HL-60/S4 treated with retinoic acid at 250 ng/mL for 4 days and 3 days (cell line): ENCODE data around the gene FADS1.

Experiments used
- in situ Hi-C: fragments of 300-500 bp; cut with MboI; formaldehyde crosslinking; loops from 2 replicates; pipeline ENCODE4 v1.7.0; 2022; ENCODE audit warnings: low sequenced_read_pairs

FADS1 gene

DNA sequence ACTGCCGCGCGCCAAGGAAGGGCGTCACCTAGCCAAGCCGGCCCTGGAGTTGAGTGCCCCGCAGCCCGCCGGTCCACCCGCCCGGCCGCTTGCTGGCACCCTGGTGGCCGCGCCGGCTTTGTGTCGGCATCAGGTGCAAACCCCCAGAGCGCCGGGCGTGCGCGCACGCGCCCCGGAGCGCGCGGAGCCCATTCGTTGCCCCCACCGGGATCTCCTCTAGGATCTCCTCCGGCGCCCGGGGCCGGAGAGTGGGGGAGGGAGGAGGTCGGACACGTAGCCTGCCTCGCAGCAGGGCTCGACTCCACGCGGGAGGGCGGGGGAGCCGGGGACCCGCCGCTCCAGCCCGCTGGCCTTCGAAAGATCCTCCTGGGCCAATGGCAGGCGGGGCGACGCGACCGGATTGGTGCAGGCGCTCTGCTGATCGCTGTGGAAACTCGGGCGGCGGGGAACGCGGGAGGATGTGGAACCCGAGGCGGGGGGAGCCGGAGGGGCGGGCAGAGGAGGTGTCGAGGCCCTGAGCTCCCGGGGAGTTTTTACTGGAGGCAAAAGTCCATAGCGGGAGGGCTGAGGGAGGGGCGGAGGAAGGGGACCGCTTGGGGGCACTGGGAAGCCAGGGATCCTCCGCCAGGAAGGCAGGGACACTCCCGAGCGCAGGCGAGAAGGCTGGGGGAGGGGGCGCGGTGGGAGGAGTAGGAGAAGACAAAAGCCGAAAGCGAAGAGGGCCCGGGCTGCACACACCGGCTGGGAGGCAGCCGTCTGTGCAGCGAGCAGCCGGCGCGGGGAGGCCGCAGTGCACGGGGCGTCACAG is 11.0 kb upstream of the FADS1 start, which contains the start of gene FADS2:
Gene FADS2 (plus strand): TSS at position 730 of the 808 bp plus-strand sequence. CDS start 91 bp downstream, outside the sequence.
- in situ Hi-C loops: no loop called here

DNA sequence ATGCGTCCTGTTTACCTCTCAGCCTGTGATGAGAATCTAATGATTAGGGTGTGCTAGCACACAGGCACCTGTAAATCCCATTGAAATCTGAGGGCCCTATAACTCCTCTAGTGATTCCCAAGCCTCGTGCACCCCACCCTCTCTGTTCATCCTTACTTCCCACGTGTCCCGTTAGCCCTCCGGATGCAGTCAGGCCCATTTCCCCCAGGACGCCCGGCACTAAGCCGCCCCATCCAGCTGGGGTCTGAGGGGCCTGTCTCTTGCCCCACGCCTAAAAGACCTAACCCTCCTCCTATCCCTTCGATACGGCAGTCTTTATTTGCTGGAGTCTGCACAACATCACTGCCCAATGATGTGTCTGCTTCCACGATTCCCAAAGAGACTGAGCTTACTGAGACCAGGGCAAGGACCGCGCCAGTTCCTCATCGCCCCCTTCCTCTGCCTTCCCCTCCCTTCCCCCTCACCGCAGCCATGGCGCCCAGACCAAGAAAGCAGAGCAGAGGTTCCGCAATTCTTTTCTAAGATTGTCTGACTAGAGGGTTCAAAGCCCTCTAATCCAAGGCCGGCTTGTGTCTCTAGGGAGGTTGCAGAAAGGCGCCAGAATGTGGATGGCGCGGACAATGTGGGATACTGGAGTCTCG is 10.2 kb upstream of the FADS1 start:
- in situ Hi-C loops: no loop called here

DNA sequence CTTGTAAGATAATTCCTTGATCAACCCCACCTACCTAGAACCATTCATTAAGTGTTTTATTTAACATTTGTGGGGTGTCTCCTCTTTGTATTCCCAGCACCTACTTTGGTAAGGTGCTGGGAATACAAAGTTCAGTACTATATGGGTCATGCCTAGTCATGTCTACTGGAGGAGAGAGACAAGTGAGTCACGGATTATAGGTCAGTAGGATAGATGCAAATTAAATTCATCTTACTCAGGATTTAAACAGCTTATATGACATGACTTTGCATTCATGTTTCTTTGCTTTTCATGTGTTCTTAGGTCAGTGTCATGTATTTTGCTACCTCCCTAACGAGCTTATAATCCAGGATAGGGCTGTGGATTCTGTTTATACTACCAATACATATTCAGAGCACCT is 3.4 kb upstream of the FADS1 start:
- in situ Hi-C loops: no loop called here

DNA sequence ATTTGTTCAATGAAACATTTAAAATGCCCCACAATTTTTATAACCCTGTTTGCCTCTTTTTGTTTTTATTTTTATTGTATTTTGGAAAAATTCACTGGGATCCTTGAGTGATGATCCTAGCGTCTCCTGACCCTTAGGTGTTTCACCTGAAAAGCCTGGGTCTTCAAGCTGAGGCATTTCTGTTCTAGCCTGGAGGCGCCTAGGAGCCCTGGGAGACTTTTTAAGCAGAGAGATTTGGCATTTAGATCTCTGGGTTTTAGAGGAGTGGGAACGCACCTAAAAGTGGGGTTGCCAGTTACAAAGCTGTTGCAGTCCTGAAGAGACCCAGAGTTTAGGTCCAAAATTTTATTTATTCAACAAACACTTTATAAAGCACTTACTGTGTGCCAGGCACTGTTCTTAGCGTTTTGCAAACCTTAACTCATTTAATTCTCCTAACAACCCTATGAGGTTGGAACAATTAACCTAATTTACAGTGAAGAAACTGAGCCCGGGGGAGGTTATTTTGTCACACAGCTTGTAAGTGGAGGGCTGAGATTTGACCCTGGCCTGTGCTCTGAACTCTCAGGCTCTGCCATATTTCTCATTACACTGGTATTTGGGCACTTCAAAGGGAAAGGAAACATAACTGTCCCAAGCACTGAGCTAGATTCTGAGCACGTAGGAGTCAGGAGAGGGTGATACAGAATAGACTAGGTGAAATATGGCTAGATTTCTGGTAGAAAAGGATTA is 834 bp upstream of the FADS1 start:
- in situ Hi-C loops: no loop called here

DNA sequence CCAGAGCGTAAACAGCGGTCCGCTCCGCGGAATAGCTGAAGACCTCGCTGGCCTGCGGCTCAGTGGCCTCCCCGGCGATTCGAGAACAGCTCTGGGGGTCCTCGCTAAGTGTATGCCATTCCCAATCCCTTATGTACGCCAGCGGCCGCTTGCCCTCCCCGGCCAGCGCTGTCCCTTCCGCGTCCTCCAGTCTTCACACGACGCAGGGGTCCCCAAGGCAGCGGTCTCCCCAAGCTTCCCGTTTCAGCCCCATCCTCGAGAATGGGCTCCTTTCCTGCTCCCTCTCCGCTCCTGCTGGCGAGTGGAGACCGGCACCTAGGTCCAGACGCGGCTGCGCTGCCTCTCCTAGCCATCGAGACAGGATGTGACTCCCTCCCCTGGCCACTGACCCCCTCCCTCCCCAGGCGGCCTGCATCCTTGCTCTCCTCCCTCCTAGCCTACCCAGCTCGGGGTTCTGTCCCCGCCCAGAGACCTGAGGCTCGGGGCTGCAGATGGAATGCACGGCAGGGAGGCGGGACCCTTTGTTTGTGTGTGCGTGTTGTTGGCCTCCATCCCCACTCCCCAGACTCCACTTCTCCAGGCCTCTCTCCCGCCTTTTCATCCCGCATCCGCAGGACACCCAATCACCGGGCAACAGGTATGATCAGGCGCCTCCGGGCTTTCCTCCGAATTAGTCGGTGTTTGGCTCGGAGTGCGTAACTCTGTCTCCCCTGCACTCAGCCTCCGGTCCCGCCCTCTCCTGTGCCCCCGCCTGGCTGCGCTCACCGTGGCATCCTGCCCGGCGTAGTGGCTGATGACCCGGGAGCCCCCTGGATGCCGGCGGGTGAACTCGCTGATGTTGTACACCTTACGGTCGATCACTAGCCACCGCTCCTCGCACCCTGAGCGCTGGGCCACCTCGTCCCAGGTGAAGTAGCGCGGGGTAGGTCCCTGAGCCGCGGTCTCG is 740 bp downstream of the FADS1 start:
- in situ Hi-C loops: no loop called here

DNA sequence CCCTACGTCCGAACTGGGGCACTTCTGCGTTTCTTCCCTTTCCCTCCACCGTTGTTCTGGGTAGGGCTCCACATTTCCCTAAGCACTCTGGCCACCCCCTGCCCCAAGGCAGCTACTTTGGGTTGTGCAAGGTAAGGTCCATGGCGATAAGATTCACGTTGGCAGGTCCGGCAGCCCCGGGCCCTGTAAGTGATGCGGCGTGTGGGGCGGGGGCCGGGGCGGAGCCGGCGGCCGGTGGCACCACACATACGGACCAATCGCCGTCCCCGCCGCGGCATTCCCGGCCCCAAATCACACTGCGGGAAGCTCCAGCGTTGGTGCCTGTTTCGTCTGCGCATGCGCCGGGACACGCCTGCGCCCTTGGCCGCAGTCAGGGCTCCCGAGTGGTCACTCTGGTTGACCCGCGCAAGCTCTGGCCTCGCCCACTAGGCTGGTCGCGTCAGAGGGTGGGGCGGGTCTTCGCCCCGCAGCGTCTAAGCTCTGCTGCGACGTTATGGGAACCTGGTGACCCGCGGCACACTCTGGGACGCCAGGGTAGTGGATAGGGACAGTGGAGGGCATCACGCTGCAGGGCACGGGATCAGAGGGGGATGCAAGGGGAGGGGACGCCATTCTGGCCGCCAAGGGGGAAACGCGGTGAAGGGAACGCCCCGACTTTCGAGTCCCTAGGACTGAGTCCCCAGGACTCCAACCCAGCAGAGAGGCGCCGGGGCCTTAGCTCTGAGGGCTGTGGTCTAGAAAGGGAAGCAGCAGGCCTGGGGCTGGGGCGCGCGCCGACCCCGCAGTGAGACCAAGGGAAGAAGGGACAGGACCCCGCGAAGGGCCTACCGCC is 1.6 kb downstream of the FADS1 start:
- in situ Hi-C loops: no loop called here

DNA sequence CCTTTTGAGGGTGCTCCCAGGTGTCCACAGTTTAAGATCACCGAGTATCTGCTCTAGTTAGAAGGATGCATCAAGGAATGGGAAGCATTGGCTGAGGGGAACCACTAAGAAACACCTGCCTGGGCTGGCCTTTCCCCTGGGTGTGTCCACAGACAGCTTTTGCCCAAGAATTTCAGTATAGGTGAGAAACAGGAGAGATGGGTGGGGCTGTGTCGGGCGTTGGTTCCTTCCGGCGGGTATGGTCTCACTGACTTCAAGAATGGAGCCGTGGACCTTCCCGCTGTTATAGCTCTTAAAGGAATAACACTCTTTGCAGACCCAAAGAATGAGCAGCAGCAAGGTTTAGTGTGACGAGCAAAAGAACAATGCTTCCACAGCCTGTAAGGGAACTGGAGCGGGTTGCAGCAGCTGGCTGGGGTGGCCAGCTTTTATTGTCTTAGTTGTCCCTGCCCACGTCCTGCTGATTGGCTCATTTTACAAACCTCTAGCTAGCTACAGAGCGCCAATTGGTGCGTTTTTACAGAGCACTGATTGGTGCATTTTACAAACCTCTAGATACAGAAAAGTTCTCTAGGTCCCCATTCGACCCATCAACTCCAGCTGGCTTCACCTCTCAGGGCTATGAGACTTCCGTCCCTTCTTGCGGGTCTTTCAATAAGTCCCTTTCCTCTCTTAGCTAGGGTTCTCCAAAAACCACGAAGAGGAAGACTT is 2.4 kb downstream of the FADS1 start:
- in situ Hi-C loops: no loop called here

DNA sequence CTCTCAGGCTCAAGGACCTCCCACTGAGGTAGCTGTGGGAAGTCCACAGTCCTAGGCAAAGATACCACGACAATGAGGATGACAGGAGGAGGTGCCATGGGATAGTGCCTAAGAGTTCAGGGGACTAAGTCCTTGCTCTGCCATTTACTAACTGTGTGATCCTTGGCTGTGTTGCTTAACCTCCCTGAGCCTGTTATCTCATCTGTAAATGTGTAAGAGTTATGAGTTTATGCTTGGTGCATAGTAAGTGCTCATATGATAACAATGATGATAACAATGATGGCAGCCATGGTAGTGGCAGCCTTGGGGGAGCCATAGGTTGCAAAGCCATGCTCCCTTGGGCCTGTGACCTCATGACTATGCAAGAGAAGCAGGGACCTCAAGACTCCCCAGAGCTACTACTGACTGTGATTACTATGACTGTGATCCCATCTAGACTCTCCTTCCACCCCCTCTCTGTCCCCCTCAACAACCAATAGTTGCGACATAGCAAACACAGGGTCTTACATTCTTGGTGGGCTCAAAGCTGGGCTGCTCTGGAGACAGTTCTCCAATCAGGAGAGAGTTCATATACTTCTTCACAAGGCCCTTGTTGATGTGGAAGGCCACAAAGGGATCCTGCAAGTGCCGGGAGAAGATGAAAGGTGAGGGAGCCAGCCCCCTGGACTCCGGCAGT is 3.9 kb downstream of the FADS1 start:
- in situ Hi-C loops: no loop called here

DNA sequence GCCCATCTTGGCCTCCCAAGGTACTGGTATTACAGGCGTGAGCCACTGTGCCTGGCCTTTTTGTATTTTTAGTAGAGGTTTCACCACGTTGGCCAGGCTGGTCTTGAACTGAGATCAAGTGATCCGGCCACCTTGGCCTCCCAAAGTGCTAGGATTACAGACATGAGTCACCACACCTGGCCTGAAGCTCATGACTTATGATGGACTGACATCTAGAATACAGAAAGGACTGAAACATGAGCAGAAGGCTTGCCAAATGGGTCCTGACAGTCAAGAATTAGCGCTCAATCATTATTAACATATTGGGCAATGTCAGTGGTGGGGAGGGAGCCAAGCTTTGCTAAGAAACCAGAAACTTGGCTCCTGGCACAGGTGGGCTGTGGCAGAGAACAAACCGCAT is 5.0 kb downstream of the FADS1 start:
- in situ Hi-C loops: no loop called here

DNA sequence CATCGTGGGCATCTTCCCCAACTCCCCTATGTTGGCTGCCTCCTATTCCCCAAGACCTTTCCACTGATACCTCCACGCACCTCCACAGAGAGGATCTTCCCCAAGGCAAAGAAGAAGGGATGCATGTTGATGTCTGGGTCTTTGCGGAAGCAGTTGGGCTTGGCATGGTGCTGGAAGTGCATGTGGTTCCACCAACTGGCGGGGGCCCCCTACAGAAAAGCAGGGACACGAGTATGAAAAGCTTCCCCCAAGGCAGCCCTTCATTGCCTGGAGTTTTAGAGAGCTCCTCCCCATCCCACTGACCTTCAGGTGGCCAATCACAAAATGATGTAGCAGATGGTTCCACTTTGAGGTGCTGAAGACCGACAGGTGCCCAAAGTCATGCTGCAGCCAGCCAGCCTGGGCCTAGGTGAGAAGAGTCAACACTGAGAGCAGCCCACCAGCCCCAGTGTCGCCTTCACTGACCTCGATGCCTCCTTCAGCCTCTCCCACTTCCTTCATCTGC is 6.1 kb downstream of the FADS1 start:
- in situ Hi-C loops: no loop called here

DNA sequence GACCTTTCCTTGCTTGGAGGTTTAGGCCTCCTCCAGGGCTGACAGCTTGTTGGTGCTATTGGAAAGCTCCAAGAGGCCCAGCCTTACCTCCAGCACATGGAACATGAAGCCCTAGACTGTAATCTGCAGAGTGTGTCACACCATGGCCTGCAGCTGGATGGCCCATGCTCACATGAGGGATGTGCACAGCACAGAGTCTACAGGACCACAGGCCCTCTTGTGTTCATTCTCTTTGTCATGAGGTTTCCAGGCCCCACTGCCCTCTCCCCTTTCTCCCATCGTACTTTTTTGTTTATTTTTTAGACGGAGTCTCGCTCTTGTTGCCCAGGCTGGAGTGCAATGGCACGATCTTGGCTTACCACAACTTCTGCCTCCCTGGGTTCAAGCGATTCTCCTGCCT is 10.0 kb downstream of the FADS1 start:
- in situ Hi-C loops: no loop called here

DNA sequence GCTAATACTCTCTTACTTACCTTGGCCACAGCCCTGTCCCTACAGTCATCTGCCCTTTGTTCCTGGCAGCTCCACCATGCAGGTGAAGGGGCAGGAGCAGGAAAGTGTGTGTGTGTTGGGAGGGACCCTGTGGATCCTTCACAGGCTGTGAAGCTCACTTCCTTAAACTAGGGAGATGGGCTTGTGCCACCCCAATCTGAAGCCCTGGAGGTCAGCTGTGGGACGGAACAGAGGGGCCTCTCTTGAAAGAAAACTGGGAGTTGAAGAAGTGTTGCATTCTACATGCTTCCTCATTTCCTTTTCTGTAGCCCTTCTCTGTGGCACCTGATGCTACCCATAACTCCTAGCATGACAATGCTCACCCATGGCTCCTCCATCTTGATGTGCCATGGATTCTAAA is 11.7 kb downstream of the FADS1 start:
- in situ Hi-C loops: no loop called here

DNA sequence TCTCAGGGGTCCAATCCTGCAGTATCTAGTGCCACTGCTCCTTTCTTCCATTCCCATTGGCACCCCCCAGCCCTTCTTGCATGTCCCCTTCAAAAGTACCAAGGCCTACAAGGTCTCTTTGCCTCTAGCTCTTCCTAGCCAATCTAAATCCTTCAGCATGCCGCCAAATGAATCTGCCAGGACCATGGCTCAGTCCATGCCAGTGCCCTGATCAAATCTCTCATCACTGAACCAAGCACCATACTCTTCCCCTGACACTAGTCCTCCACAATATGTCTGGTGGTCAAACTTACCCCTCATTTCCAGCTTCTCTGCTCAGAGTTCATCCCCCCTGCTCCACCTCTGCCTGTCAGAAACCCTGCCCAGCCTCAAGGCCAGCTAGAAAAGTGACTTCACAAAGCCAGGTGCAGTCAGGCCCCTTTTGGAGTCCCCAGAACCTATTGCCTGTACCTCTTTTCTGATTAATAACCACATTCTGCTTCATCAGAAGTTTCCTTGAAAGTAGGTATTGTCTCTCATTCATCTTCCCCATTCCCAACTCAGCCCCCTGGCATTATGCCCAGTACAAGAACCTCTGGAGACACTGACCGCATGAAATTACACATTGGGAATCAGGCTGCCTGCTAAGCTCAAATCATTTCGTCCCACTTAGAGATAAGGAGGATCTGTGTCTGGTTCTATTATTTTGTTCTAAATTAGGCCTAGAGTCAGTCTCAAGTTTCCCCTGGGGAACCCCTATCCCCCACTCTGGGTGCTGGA is 12.7 kb downstream of the FADS1 start:
- in situ Hi-C loops: no loop called here

DNA sequence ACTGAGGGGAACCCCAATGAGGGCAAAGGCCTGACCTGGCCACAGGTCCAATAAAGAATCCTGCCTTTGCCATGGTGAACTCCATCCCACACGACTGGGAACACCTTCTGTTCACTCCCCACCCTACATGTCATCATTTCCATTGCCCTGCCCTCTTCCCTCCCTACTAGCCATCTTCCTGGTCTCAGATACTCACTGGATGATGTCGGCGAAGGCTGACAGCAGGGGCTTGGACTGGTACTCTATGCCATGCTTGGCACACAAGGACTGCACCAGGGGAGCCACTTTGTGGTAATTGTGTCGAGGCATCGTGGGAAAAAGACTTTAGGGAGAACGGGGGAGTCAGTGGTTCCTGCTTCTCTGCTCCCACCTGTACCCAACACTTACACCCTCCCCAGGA is 14.2 kb downstream of the FADS1 start:
- in situ Hi-C loops: no loop called here

DNA sequence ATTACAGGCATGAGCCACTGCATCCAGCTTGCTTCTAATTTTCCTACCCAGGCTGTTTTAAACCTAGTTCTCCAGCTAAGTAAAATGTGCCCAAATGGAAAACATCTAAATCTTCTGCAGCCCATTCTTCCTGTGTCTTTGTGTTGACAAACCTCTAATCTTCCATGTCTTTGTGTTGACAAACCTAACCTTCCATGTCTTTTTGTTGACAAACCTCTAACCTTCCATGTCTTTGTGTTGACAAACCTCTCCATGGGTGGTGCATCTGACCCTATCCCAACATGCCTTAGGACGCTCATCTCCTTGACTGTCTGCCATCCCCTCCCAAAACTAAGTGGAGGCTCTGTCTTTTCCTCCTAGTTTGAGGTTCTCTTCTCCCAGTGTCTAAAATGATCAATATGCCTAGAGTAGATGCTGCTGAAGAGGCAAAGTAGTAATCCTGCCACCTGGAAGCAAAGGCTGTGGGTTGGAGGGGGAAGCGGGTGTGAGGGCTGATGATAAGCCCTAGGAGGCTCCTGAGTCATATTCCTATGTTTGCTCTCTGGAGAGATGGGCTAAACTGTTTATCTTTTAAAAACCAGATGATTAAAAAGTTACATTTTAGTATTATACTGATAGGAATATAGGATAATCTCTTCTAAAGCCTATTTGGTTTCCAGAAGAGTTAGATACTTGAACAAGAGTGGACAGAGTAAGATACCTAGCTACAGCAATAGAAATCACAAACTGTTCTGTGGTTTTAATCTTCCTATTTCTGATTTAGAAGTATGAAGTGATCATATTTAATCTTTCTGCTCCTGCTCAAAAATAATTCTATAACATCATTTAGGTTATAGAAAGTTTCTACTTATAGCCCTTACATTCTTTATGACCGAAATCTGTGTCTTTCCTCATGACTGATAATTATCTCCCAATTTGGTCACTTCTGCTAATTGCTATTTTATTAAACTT is 16.2 kb downstream of the FADS1 start:
- in situ Hi-C loops: no loop called here

DNA sequence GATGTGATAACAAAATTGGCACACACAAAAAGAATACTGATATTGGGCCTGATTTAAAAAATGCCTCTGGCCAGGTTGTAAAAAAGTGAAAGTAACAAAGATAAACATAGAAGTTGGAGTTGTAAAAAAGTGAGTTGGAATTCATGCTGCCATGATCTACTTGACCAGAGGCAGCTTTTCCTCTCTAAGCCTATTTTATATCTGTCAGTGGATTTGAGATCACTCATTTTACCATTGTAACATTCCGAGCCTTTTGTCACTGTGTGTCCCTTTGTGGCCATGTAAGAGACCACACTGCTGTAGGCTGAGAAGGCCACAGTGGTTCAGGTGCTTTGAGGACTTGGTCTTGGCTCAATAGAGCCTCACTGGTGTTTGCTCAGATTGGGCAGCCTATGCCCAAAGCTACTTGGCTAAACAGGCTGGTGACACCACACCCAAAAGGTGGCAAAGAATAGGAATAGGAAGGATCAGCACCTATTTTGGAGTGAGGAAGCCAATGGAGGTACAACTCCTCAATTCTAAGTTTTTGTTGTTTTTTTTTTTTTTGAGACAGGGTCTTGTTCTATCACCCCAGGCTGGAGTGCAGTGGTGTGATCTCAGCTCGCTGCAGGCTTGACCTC is 17.0 kb downstream of the FADS1 start:
- in situ Hi-C loops: no loop called here
